HepG2 (cell line): Measurements from ENCODE around the gene TMEM219. TPM values are rescaled to one million over a fixed set of nuclear protein-coding genes. Genes with fewer than 3 reads are reported as not detected.
A peak's percentile ranks its signal among the peaks of the same experiment; 100 is the strongest.

Experiments used
- ATAC-seq: fragments of 200-7000 bp; cut with Tn5 transposase; 3 replicates; pipeline ENCODE4 v1.9.1; 2020; ENCODE audit warnings: mild to moderate bottlenecking, moderate library complexity
- BruUV-seq: library from RNA; stranded (reverse); fragments of 400-500 nt; replicated peaks from 2 replicates; lab custom pipeline; 2021; lab: Mats Ljungman, UMichigan
- CTCF ChIA-PET: fragments of 300-600 bp; formaldehyde crosslinking; extraction: SDS; loops from one replicate; lab custom pipeline; 2021; ENCODE audit warnings: low total read pairs, inconsistent platforms, low intra/inter-chr PET ratio; lab: Yijun Ruan, JAX
- POLR2A ChIA-PET: fragments of 350-600 bp; sonication (Branson Sonifier 250); formaldehyde crosslinking; loops from one replicate; lab custom pipeline; 2020; ENCODE audit warnings: antibody characterized with exemption, inconsistent platforms; lab: Yijun Ruan, JAX
- DNase-seq: peaks from one replicate; pipeline ENCODE4 v3.0.0-alpha.2; 2015; ENCODE audit warnings: low spot score
- FAIRE-seq: peaks from 3 replicates; lab custom pipeline; 2011; peaks lifted over from hg19 to GRCh38; lab: Jason Lieb, UNC
- H2AFZ ChIP-seq: one replicate; pipeline ENCODE4 v1.6.1; 2011; ENCODE audit warnings: low read length, inconsistent platforms
- H3K27ac ChIP-seq: fragments of 300-600 bp; 3 replicates; pipeline ENCODE4 v1.8.0; 2011; ENCODE audit warnings: mixed run types, mild to moderate bottlenecking, mixed read lengths, low read length, inconsistent platforms; ENCODE audit not compliant: insufficient read depth; ENCODE audit errors: extremely low read length
- H3K27me3 ChIP-seq, 2 experiments: fragments of 200-600 bp in 1 of 2; 2 replicates in 1 of 2; 3 replicates in 1 of 2; pipeline versions ENCODE4 v1.6.0 to v1.8.0; 2011; ENCODE audit warnings: low read length in 2 of 2, mild to moderate bottlenecking in 2 of 2, moderate library complexity in 2 of 2, inconsistent platforms in 1 of 2; ENCODE audit not compliant: insufficient read depth in 2 of 2, control insufficient read depth in 1 of 2
- H3K36me3 ChIP-seq, 2 experiments: fragments of 200-600 bp in 1 of 2; replicated peaks in 1 of 2; 2 replicates in 1 of 2; 3 replicates in 1 of 2; pipeline versions ENCODE4 v1.5.1 to v1.8.0; 2011; ENCODE audit warnings: low read length in 2 of 2, inconsistent platforms in 1 of 2; ENCODE audit not compliant: insufficient read depth in 2 of 2, control insufficient read depth in 1 of 2
- H3K4me1 ChIP-seq: 2 replicates; pipeline ENCODE4 v1.5.1; 2012; ENCODE audit warnings: low read length, inconsistent platforms; ENCODE audit not compliant: insufficient read depth
- H3K4me2 ChIP-seq: 2 replicates; pipeline ENCODE4 v1.6.0; 2011; ENCODE audit warnings: low read depth, low read length, inconsistent platforms
- H3K4me3 ChIP-seq, 3 experiments: fragments of 200-600 bp in 1 of 3; sonication (generic), shearing (Covaris generic) in 1 of 3; replicated peaks in 1 of 3; 2 replicates each; pipeline ENCODE4 v1.5.1; 2011 to 2016; ENCODE audit warnings: low read length in 3 of 3, inconsistent platforms in 2 of 3, low read depth in 2 of 3, mild to moderate bottlenecking in 2 of 3, control low read depth in 1 of 3, mixed read lengths in 1 of 3; ENCODE audit not compliant: insufficient read depth in 1 of 3
- H3K79me2 ChIP-seq: one replicate; pipeline ENCODE4 v1.6.1; 2011; ENCODE audit warnings: low read length, inconsistent platforms; ENCODE audit not compliant: insufficient read depth
- H3K9ac ChIP-seq: 2 replicates; pipeline ENCODE4 v1.6.0; 2011; ENCODE audit warnings: mild to moderate bottlenecking, low read depth, low read length, inconsistent platforms; ENCODE audit not compliant: insufficient read depth
- H3K9me3 ChIP-seq: 2 replicates; pipeline ENCODE4 v1.5.1; 2012; ENCODE audit warnings: mild to moderate bottlenecking, low read length
- H4K20me1 ChIP-seq: 2 replicates; pipeline ENCODE4 v1.6.0; 2011; ENCODE audit warnings: inconsistent platforms, mild to moderate bottlenecking, low read length, moderate library complexity; ENCODE audit not compliant: insufficient read depth
- HOXA7 ChIP-seq: sonication (generic); formaldehyde crosslinking; IDR thresholded peaks from 2 replicates; pipeline ENCODE4 v1.8.1; 2022; ENCODE audit warnings: mild to moderate bottlenecking, missing genetic modification reagents, moderate library complexity
- IKZF1 ChIP-seq: fragments of 450-650 bp; IDR thresholded peaks from 2 replicates; pipeline ENCODE4 v1.7.1; 2016
- KAT8 ChIP-seq: IDR thresholded peaks from 2 replicates; pipeline ENCODE4 v1.6.1; 2016; ENCODE audit warnings: missing genetic modification reagents, missing compliant biosample characterization
- STAG1 ChIP-seq: sonication (generic); formaldehyde crosslinking; IDR thresholded peaks from 2 replicates; pipeline ENCODE4 v1.4.0; 2020; ENCODE audit warnings: missing genetic modification reagents
- TARDBP ChIP-seq: sonication (generic); formaldehyde crosslinking; IDR thresholded peaks from 2 replicates; pipeline ENCODE4 v1.8.0; 2022; ENCODE audit warnings: mild to moderate bottlenecking, missing genetic modification reagents
- TEAD2 ChIP-seq: sonication (generic); formaldehyde crosslinking; IDR thresholded peaks from 2 replicates; pipeline ENCODE4 v1.9.0; 2021; ENCODE audit warnings: missing genetic modification reagents
- ZFX ChIP-seq: sonication (generic); formaldehyde crosslinking; IDR thresholded peaks from 2 replicates; pipeline ENCODE4 v1.4.0; 2020; ENCODE audit warnings: mild to moderate bottlenecking, low read depth, missing genetic modification reagents, moderate library complexity
- ZFYVE20 ChIP-seq: sonication (generic); formaldehyde crosslinking; IDR thresholded peaks from 2 replicates; pipeline ENCODE4 v1.8.0; 2023; ENCODE audit warnings: low read depth, mild to moderate bottlenecking, moderate library complexity, missing genetic modification reagents, borderline replicate concordance
- ZNF207 ChIP-seq: fragments of 450-650 bp; IDR thresholded peaks from 2 replicates; pipeline ENCODE4 v1.6.1; 2016; ENCODE audit warnings: antibody characterized with exemption, borderline replicate concordance
- ZNF331 ChIP-seq: sonication (generic); formaldehyde crosslinking; IDR thresholded peaks from 2 replicates; pipeline ENCODE4 v1.4.0; 2020; ENCODE audit warnings: missing genetic modification reagents
- ZNF383 ChIP-seq: sonication (generic); formaldehyde crosslinking; IDR thresholded peaks from 2 replicates; pipeline ENCODE4 v1.4.0; 2020; ENCODE audit warnings: missing genetic modification reagents, mild to moderate bottlenecking, borderline replicate concordance
- ZNF629 ChIP-seq: sonication (generic); formaldehyde crosslinking; conservative IDR thresholded peaks from 2 replicates; pipeline ENCODE4 v1.5.0; 2020; ENCODE audit warnings: missing genetic modification reagents
- whole genome bisulfite sequencing: methylation state at CpG from one replicate; pipeline ENCODE4 v1.1.6; 2017; ENCODE audit warnings: low lambda C conversion rate; 5-methylcytosine and 5-hydroxymethylcytosine counted together
- in situ Hi-C: cut with HindIII; loops from 2 replicates; pipeline ENCODE4 v1.10.0; 2017; ENCODE audit warnings: low pct_unique_long_range_greater_than_20kb; ENCODE audit not compliant: extremely low pct_ligation_motif_present
- intact Hi-C: fragments of 100-400 bp; cut with micrococcal nuclease; formaldehyde crosslinking; loops from one replicate; pipeline ENCODE4 v1.10.0; 2022; ENCODE audit not compliant: unreplicated experiment
- polyA plus RNA-seq, 8 experiments: library from polyadenylated mRNA; depleted of rRNA in 3 of 8; stranded (reverse) in 7 of 8; unstranded in 1 of 8; fragments of >200 nt; fragmentation: Illumina TruSeq in 4 of 8; extraction: Trizol in 4 of 8; gene quantifications; 2 replicates each; pipeline versions ENCODE4 v1.2.1 to v1.2.3, GENCODE V29; 2011 to 2016; ENCODE audit warnings: low read depth in 4 of 8, missing spikeins in 1 of 8, mixed read lengths in 1 of 8; ENCODE audit not compliant: insufficient read depth in 1 of 8
- total RNA-seq, 5 experiments: library from RNA; depleted of rRNA; stranded (reverse); fragments of >200 nt; fragmentation: Illumina TruSeq; extraction: Trizol; gene quantifications; 2 replicates each; pipeline ENCODE4 v1.2.3, GENCODE V29; 2016; ENCODE audit warnings: low read depth in 1 of 5
- TF ChIP-seq, protein P1 (sequence below): sonication (generic); formaldehyde crosslinking; IDR thresholded peaks from 2 replicates; pipeline ENCODE4 v1.4.0; 2020; ENCODE audit warnings: missing genetic modification reagents, borderline replicate concordance
- TF ChIP-seq, protein P2 (sequence below): sonication (generic); formaldehyde crosslinking; IDR thresholded peaks from 2 replicates; pipeline ENCODE4 v1.4.0; 2020; ENCODE audit warnings: mild to moderate bottlenecking, missing genetic modification reagents
- TF ChIP-seq, protein P3 (sequence below): sonication (generic); formaldehyde crosslinking; IDR thresholded peaks from 2 replicates; pipeline ENCODE4 v1.5.1; 2020; ENCODE audit warnings: mild to moderate bottlenecking, missing genetic modification reagents, moderate library complexity

The TMEM219 gene
- total and polyA plus RNA-seq, 2 of the 13 experiments (the other 11 are each of a cell fraction or from before 2014, with no cell fraction given) = 105 to 115 TPM

DNA sequence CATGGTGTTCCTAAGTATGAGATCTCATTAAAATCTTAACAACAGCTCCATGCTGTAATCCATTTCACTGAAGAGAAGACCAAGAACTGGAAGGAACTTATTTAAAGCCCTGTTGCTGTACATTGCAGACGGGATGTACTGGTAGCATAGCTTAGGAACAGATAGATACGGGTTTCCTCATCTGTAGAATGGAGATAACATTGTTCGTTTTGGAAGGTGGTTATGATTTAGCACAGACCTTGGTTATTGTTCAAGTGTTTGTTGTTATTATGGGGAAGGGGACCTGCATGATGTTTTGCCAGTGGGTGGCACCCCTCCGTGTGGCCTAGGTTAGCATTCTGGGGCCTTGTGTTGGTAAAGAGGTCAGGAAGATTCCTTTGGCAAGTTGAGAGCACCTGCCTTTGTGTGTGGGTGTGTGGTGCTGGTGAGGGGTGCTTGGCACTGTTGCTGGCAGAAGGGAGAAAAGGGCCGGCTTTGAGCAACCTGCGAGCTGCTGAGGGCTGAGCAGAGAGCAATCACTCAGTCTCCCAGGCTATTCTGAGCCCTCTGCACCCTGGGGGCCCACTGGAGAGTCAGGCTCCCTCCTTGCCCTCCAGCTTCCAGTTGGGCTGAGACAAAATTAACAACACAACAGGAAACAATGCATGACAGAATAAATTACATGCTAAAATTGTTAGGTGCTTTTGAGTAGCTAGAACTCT lies 14.1 kb downstream of the TMEM219 start:
- ATAC-seq (no peak), FAIRE-seq (no peak), DNase-seq (no peak)
- H3K27me3 ChIP-seq = no peaks in the 10 kb centered on the region; a peak in 1 of 5 replicates
- 37% methylated on average over 6 of the region's 6 CpGs for WGBS
- peak overlapping the region; percentile 2 for H3K27ac ChIP-seq
- no TSS peak for BruUV-seq
- peak overlapping the region; percentile 93 for H3K4me2 ChIP-seq
- H3K9ac ChIP-seq = peak overlapping the region; percentile 89
- peaks cover 38% of the 10 kb centered on the region for H3K79me2 ChIP-seq
- H4K20me1 ChIP-seq = peaks cover 23% of the 10 kb centered on the region
- ChIA-PET POLR2A (interaction anchor here (0.9 to 4.7 kb wide), 5 partner anchors 16 to 169 kb away, joined by 3 to 42 read pairs (median 4); partner anchors contain the start of genes ASPHD1, KCTD13 and SEZ6L2), CTCF (no interaction called here)
- in situ Hi-C loops (no loop called here), intact Hi-C loops (no loop called here)
- peaks cover 30% of the 10 kb centered on the region for H3K4me1 ChIP-seq
- no peaks in the 10 kb centered on the region for H3K9me3 ChIP-seq
- H2AFZ ChIP-seq = no peak overlapping the region
- peak overlapping the region; percentile 86 to 99 (median 91) for H3K4me3 ChIP-seq
- H3K36me3 ChIP-seq = peaks cover 29 to 43% of the 10 kb centered on the region in 2 experiments
- no peak for TF ChIP-seq ZFYVE20
- TF ChIP-seq ZNF207 = no peak
- TF ChIP-seq TEAD2 (CRISPR knock-in tag) = 0 out of 2 replicates have a peak, but pooled peaks have one; percentile 39
- TF ChIP-seq HOXA7 = no peak
- 0 out of 2 replicates have a peak, but pooled peaks have one; percentile 64 for TF ChIP-seq ZNF383
- TF ChIP-seq IKZF1 = no peak
- TF ChIP-seq, protein P1, sequence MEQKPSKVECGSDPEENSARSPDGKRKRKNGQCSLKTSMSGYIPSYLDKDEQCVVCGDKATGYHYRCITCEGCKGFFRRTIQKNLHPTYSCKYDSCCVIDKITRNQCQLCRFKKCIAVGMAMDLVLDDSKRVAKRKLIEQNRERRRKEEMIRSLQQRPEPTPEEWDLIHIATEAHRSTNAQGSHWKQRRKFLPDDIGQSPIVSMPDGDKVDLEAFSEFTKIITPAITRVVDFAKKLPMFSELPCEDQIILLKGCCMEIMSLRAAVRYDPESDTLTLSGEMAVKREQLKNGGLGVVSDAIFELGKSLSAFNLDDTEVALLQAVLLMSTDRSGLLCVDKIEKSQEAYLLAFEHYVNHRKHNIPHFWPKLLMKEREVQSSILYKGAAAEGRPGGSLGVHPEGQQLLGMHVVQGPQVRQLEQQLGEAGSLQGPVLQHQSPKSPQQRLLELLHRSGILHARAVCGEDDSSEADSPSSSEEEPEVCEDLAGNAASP (CRISPR knock-in tag) = no peak
- TF ChIP-seq TARDBP = 0 out of 2 replicates have a peak, but pooled peaks have one; percentile 11
- TF ChIP-seq ZNF629 = 0 out of 2 replicates have a peak, but pooled peaks have one; percentile 21
- TF ChIP-seq ZNF331 = peak; percentile 16; the same call in 1 of the 2 replicates
- TF ChIP-seq, protein P2, sequence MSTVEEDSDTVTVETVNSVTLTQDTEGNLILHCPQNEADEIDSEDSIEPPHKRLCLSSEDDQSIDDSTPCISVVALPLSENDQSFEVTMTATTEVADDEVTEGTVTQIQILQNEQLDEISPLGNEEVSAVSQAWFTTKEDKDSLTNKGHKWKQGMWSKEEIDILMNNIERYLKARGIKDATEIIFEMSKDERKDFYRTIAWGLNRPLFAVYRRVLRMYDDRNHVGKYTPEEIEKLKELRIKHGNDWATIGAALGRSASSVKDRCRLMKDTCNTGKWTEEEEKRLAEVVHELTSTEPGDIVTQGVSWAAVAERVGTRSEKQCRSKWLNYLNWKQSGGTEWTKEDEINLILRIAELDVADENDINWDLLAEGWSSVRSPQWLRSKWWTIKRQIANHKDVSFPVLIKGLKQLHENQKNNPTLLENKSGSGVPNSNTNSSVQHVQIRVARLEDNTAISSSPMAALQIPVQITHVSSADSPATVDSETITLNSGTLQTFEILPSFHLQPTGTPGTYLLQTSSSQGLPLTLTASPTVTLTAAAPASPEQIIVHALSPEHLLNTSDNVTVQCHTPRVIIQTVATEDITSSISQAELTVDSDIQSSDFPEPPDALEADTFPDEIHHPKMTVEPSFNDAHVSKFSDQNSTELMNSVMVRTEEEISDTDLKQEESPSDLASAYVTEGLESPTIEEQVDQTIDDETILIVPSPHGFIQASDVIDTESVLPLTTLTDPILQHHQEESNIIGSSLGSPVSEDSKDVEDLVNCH (CRISPR knock-in tag) = no peak
- no peak for TF ChIP-seq KAT8 (CRISPR knock-in tag)
- TF ChIP-seq ZFX (CRISPR knock-in tag) = peak; percentile 37; the same call in 1 of the 2 replicates
- TF ChIP-seq, protein P3, sequence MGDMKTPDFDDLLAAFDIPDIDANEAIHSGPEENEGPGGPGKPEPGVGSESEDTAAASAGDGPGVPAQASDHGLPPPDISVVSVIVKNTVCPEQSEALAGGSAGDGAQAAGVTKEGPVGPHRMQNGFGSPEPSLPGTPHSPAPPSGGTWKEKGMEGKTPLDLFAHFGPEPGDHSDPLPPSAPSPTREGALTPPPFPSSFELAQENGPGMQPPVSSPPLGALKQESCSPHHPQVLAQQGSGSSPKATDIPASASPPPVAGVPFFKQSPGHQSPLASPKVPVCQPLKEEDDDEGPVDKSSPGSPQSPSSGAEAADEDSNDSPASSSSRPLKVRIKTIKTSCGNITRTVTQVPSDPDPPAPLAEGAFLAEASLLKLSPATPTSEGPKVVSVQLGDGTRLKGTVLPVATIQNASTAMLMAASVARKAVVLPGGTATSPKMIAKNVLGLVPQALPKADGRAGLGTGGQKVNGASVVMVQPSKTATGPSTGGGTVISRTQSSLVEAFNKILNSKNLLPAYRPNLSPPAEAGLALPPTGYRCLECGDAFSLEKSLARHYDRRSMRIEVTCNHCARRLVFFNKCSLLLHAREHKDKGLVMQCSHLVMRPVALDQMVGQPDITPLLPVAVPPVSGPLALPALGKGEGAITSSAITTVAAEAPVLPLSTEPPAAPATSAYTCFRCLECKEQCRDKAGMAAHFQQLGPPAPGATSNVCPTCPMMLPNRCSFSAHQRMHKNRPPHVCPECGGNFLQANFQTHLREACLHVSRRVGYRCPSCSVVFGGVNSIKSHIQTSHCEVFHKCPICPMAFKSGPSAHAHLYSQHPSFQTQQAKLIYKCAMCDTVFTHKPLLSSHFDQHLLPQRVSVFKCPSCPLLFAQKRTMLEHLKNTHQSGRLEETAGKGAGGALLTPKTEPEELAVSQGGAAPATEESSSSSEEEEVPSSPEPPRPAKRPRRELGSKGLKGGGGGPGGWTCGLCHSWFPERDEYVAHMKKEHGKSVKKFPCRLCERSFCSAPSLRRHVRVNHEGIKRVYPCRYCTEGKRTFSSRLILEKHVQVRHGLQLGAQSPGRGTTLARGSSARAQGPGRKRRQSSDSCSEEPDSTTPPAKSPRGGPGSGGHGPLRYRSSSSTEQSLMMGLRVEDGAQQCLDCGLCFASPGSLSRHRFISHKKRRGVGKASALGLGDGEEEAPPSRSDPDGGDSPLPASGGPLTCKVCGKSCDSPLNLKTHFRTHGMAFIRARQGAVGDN (CRISPR knock-in tag) = 0 out of 2 replicates have a peak, but pooled peaks have one; percentile 32
- TF ChIP-seq STAG1 = 0 out of 2 replicates have a peak, but pooled peaks have one; percentile 9
